ENCODE measurements around the gene ZMAT5.
A peak's percentile ranks its signal among the peaks of the same experiment; 100 is the strongest.

ZMAT5 gene

DNA sequence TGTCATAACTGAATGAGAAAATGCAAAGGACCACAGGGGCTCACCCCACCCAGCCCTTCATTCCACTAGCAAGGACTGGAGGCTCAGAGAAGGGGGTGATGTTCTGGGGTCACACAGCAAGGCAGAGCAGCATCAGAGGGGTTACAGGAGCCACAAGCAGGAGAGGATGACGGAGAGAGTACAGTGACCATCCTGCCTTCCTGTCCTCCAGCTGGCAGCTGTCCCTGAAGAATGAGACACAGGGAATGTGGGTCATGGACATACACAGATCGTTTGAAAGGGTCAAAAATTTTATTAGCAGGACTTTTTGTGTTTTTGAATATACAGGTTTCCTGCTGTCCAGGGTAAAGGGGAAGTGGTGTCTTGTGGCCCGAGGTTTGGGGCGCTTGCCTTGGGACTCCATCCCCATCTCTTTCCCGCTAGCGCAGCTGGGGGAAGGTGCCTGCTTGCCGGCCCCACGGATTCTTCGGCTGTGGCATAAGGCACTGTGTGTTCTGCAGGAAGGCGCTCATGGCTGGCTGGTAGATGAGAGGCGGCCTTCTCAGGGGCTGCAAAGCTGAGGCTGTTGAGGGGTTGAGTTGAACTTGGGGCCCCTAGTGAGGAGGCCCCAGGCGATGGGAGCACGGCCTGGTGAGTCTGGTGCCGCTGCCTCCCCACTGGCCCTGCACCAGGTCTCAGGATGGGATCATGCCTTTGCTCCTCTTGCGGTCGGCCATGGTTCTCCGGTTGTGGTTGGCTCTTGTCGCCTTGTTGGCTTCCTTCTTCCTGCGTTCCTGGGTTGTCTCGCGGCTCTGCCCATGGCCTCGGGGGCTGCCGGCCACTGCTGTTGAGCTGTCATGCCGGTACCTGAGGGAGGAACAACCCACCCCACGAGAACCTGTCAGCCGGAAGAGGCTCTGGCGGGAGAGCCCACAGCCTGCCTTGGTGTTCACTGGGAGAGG lies 21.8 kb upstream of the ZMAT5 start:
- no peak for DNase-seq (ENCODE audit: low spot score)
- Histone ChIP-seq H3K4me3 (no peak overlapping the region), H3K27ac (no peak overlapping the region)
- TF ChIP-seq, protein P1, sequence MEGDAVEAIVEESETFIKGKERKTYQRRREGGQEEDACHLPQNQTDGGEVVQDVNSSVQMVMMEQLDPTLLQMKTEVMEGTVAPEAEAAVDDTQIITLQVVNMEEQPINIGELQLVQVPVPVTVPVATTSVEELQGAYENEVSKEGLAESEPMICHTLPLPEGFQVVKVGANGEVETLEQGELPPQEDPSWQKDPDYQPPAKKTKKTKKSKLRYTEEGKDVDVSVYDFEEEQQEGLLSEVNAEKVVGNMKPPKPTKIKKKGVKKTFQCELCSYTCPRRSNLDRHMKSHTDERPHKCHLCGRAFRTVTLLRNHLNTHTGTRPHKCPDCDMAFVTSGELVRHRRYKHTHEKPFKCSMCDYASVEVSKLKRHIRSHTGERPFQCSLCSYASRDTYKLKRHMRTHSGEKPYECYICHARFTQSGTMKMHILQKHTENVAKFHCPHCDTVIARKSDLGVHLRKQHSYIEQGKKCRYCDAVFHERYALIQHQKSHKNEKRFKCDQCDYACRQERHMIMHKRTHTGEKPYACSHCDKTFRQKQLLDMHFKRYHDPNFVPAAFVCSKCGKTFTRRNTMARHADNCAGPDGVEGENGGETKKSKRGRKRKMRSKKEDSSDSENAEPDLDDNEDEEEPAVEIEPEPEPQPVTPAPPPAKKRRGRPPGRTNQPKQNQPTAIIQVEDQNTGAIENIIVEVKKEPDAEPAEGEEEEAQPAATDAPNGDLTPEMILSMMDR (IDR thresholded peaks at IDR 0.05) = no peak

DNA sequence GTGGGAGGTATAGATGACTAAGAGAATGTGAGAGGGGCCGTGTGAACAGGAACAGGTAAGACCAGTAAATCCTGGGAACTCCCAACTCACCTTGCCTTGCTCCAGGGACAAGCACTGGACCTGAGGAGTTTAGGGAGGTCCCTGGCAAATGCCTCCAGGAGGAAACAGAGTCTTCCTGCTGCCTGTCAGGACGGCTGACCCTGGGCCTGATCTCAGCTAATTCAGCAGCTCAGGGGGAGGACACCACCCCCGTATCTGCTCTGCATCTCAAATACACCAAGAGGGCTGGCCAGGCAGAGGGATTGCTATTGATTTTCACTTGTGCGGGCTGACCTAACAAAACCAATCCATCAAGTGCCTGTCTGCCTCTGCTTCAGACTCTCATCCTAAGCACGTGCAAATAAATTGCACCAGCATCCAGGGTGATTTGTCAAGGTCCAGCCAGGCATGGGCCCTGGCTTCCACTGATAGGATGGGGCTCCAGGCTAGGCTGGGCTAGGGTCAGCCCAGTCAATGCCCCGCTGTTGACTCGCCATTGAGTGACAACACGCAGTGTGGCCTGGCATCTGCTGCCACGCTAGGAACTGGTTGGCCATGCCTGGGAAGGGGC lies 20.7 kb upstream of the ZMAT5 start:
- TF ChIP-seq, protein P1 (IDR thresholded peaks at IDR 0.05) = no peak
- no peak overlapping the region for H3K27ac ChIP-seq
- no peak for DNase-seq (ENCODE audit: low spot score)
- H3K4me3 ChIP-seq = no peak overlapping the region

DNA sequence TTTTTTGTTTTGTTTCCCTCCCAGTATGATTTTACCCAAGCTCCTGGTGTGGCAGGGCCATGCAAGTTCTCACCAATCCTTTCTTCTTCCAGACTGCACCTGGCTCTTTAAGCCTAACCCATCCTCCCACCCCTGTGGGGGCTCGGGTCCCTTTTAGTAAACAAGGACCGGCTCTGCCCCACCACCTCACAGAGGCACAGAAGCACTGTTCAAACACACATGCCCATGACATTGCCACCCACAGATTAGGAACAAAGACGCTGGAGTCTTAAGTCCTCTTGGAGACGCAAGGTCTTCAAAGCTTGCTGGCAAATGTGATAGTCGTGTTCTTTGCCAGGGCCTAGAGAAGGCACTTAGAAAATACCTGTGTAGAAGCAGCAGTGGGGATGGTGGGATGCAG lies 19.2 kb upstream of the ZMAT5 start:
- DNase-seq (ENCODE audit: low spot score) = no peak
- no peak overlapping the region for H3K4me3 ChIP-seq
- no peak overlapping the region for H3K27ac ChIP-seq
- TF ChIP-seq, protein P1 (IDR thresholded peaks at IDR 0.05) = no peak

DNA sequence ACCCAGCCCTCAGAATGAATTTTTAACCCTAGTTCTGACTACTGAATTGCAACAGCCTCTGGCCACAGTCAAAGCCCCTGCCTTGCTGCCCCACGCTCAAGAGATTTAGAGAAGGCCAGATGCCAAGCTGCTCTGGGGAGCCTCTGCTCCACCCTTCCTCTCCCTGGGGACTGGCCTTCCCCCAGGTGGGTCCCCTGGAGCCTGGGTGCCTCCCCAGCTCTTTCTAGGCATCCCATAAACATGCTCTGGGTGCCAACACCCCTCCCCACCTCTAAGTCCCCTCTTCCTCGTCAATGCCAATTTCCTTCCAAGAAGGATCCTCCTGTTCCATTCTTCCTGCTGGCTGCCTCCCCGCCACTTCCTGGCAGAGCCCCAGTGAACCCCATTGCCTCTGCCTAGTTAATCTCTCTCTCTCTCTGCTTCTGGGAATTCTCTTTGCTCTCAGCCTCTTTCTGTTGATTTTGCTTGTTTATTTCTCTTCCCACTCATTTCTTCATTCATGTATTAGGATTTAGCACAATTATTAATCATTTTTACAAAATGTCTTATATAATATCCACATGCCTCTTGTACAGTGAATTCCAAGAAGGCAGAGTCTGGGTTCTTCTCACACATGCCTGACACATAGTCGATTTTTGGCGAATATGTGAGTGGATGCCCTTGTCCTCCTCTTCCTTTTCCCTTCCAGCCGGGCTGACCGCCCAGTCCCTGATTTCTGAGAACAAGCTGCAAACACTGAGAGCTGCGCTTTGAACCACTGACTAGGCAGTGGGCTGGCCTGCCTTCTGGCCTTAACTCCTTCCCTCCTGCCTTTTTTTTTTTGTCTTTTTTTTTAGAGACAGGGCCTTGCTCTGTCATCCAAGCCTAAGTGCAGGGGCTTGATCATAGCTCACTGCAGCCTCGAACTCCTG lies 17.9 kb upstream of the ZMAT5 start:
- no peak for DNase-seq (ENCODE audit: low spot score)
- Histone ChIP-seq H3K27ac (peak overlapping the region in 1 of 2 donors; percentile 34), H3K4me3 (no peak overlapping the region)
- TF ChIP-seq, protein P1 (IDR thresholded peaks at IDR 0.05) = no peak

DNA sequence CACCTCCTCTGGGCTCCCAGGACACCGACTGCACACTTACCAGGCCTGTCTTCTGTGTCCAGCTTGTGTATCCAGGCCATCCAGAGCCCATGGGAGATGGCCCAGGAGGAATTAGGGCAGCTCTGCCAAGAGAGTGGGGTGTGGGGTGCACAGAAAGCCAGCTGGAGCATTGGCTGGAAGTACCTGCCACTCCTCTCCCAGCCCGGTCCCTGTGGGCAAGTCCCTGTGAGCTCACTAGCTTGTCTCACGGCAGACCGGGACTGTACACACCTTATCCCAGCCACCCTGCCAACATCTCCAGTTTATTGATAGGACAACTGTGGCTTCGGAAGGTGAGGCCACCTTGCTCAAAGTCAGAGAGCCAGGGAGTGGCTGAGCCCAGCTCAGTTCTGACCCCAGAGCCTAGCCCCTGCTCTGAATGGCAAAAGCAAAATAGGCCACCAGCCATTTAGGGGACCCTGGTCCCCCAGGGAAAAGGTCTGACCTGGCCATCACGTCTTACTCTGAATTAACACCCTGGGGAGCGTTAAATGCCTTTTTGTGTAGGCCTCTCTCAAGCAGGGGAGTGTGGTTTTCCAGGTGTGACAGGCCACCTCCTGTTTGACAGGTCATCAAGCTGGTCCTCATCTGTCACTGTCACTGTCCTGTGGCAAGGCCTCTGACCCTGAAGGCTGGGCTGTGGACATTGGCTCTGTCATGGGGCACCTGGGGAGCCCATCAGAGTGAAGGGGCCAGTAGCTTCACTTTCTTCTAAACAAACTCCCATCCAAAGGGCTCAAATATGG lies 15.4 kb upstream of the ZMAT5 start:
- Histone ChIP-seq H3K4me3 (no peak overlapping the region), H3K27ac (peak overlapping the region in 1 of 2 donors; percentile 65)
- DNase-seq (ENCODE audit: low spot score) = no peak
- TF ChIP-seq, protein P1 (IDR thresholded peaks at IDR 0.05) = no peak
